Left ventricle myocardium inferior (tissue), 1 donor: ENCODE results near the gene CAV1. TPM values are rescaled to one million over a fixed set of nuclear protein-coding genes. Genes with fewer than 3 reads are reported as not detected.

Experiments used
- DNase-seq: peaks from one replicate; pipeline ENCODE4 v3.0.0-alpha.2; 2020
- H3K27ac ChIP-seq: fragments of 200-600 bp; replicated peaks from 2 replicates; pipeline ENCODE4 v1.8.0; 2021
- H3K27me3 ChIP-seq: fragments of 200-600 bp; 2 replicates; pipeline ENCODE4 v1.8.0; 2021; ENCODE audit warnings: low read depth
- H3K36me3 ChIP-seq: fragments of 200-600 bp; 2 replicates; pipeline ENCODE4 v1.8.0; 2021
- H3K4me1 ChIP-seq: fragments of 200-600 bp; 2 replicates; pipeline ENCODE4 v1.8.0; 2021
- H3K4me3 ChIP-seq: fragments of 200-600 bp; 2 replicates; pipeline ENCODE4 v1.8.0; 2021; ENCODE audit warnings: mild to moderate bottlenecking, moderate library complexity
- H3K9me3 ChIP-seq: fragments of 200-600 bp; replicated peaks from 2 replicates; pipeline ENCODE4 v1.8.0; 2021
- intact Hi-C: fragments of 100-400 bp; cut with micrococcal nuclease; formaldehyde crosslinking; loops from one replicate; pipeline ENCODE4 v1.11.0; 2022
- total RNA-seq: library from RNA; stranded (reverse); fragmentation: NEBNext Ultra II Directional; extraction: Animal tissue kit (Norgen Biotek cat#: 25700); gene quantifications from one replicate; pipeline ENCODE4 v1.2.1, GENCODE V29; 2021
- TF ChIP-seq, protein P1 (sequence below): fragments of 200-600 bp; IDR thresholded peaks from 2 replicates; pipeline ENCODE4 v1.8.0; 2021; ENCODE audit warnings: antibody characterized with exemption, mild to moderate bottlenecking, borderline replicate concordance
- donor health status: DM: no; HTN: yes; CAD: no; lungs with severe emphysema.

CAV1 gene
- total RNA-seq, 1 donor from 2014 or later = 266 TPM

- Histone ChIP-seq H3K9me3 (no peaks in the 10 kb centered on the region), H3K36me3 (no peaks in the 10 kb centered on the region), H3K4me3 (no peak overlapping the region), H3K4me1 (peaks cover 54% of the 10 kb centered on the region), H3K27ac (peak overlapping the region; percentile 68), H3K27me3 (no peaks in the 10 kb centered on the region)
- TF ChIP-seq, protein P1, sequence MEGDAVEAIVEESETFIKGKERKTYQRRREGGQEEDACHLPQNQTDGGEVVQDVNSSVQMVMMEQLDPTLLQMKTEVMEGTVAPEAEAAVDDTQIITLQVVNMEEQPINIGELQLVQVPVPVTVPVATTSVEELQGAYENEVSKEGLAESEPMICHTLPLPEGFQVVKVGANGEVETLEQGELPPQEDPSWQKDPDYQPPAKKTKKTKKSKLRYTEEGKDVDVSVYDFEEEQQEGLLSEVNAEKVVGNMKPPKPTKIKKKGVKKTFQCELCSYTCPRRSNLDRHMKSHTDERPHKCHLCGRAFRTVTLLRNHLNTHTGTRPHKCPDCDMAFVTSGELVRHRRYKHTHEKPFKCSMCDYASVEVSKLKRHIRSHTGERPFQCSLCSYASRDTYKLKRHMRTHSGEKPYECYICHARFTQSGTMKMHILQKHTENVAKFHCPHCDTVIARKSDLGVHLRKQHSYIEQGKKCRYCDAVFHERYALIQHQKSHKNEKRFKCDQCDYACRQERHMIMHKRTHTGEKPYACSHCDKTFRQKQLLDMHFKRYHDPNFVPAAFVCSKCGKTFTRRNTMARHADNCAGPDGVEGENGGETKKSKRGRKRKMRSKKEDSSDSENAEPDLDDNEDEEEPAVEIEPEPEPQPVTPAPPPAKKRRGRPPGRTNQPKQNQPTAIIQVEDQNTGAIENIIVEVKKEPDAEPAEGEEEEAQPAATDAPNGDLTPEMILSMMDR = no peak
- intact Hi-C loops = loop anchor here (2.0 to 10.0 kb wide), 3 partner anchors 56 to 331 kb away; no protein-coding TSS in a partner anchor
- no peak for DNase-seq
Measured at GRCh38 chr7:116588225-116588624, 63.4 kb downstream of the CAV1 start.

- Histone ChIP-seq H3K4me1 (peaks cover 47% of the 10 kb centered on the region), H3K27ac (peak overlapping the region; percentile 68)
- TF ChIP-seq, protein P1 = peak; percentile 80
Measured at GRCh38 chr7:116588641-116589594, 64.1 kb downstream of the CAV1 start.

GRCh38 chr7:116591202-116592040 lies 66.6 kb downstream of the CAV1 start:
- no peaks in the 10 kb centered on the region for H3K36me3 ChIP-seq
- DNase-seq = no peak
- H3K9me3 ChIP-seq = no peaks in the 10 kb centered on the region
- TF ChIP-seq, protein P1 = peak; percentile 80
- peak overlapping the region; percentile 47 for H3K4me3 ChIP-seq
- H3K27me3 ChIP-seq = no peaks in the 10 kb centered on the region
- peaks cover 32% of the 10 kb centered on the region for H3K4me1 ChIP-seq
- H3K27ac ChIP-seq = peak overlapping the region; percentile 55
- intact Hi-C loops = loop anchor here (2.0 to 5.0 kb wide), 2 partner anchors 217 to 419 kb away; no protein-coding TSS in a partner anchor

More at GRCh38 chr7:116588641-116589594, 64.1 kb downstream of the CAV1 start:
- DNase-seq = no peak
- H3K4me3 ChIP-seq = no peak overlapping the region
- no peaks in the 10 kb centered on the region for H3K27me3 ChIP-seq
- H3K36me3 ChIP-seq = no peaks in the 10 kb centered on the region
- intact Hi-C loops = loop anchor here (2.0 to 10.0 kb wide), 3 partner anchors 57 to 332 kb away; no protein-coding TSS in a partner anchor
- no peaks in the 10 kb centered on the region for H3K9me3 ChIP-seq

- no peak for DNase-seq
- peak overlapping the region; percentile 47 for H3K4me3 ChIP-seq
- peaks cover 32% of the 10 kb centered on the region for H3K4me1 ChIP-seq
- TF ChIP-seq, protein P1 = peak; percentile 4
- peak overlapping the region; percentile 55 for H3K27ac ChIP-seq
- H3K27me3 ChIP-seq = no peaks in the 10 kb centered on the region
- H3K36me3 ChIP-seq = no peaks in the 10 kb centered on the region
- intact Hi-C loops = loop anchor here (2.0 to 5.0 kb wide), 2 partner anchors 217 to 420 kb away; no protein-coding TSS in a partner anchor
- H3K9me3 ChIP-seq = no peaks in the 10 kb centered on the region
Measured at GRCh38 chr7:116592041-116592355, 67.2 kb downstream of the CAV1 start.

GRCh38 chr7:116592445-116592844 lies 67.6 kb downstream of the CAV1 start:
- H3K36me3 ChIP-seq = no peaks in the 10 kb centered on the region
- TF ChIP-seq, protein P1 = no peak
- peak overlapping the region; percentile 47 for H3K4me3 ChIP-seq
- peak; percentile 21 for DNase-seq
- H3K27ac ChIP-seq = peak overlapping the region; percentile 55
- H3K4me1 ChIP-seq = peaks cover 32% of the 10 kb centered on the region
- H3K27me3 ChIP-seq = no peaks in the 10 kb centered on the region
- intact Hi-C loops = loop anchor here (2.0 to 5.0 kb wide), 2 partner anchors 216 to 420 kb away; no protein-coding TSS in a partner anchor
- no peaks in the 10 kb centered on the region for H3K9me3 ChIP-seq
